Type B pancreatic cell (in vitro differentiated cells): Measurements from ENCODE around the gene PPP1R7. TPM values are rescaled to one million over a fixed set of nuclear protein-coding genes. Genes with fewer than 3 reads are reported as not detected.

Source experiments
- DNase-seq: peaks from one replicate; pipeline ENCODE4 v3.0.0; 2021; ENCODE audit warnings: mixed read lengths; ENCODE audit not compliant: unreplicated experiment; ENCODE audit errors: extremely low spot score
- H3K27ac Mint-ChIP-seq: 2 replicates; pipeline ENCODE4 v1.8.0; 2021; ENCODE audit warnings: mild to moderate bottlenecking, mixed read lengths
- H3K27me3 Mint-ChIP-seq: 2 replicates; pipeline ENCODE4 v1.8.0; 2021; ENCODE audit warnings: mixed read lengths
- H3K36me3 Mint-ChIP-seq: 2 replicates; pipeline ENCODE4 v1.8.0; 2021; ENCODE audit warnings: mixed read lengths
- H3K4me1 Mint-ChIP-seq: one replicate; pipeline ENCODE4 v1.8.0; 2021; ENCODE audit warnings: mixed read lengths; ENCODE audit not compliant: unreplicated experiment
- H3K4me3 Mint-ChIP-seq: 2 replicates; pipeline ENCODE4 v1.8.0; 2021; ENCODE audit warnings: mild to moderate bottlenecking, mixed read lengths
- H3K9me3 Mint-ChIP-seq: 2 replicates; pipeline ENCODE4 v1.8.0; 2021; ENCODE audit warnings: mixed read lengths
- CTCF ChIP-seq: fragments of 200-600 bp; sonication (generic); conservative IDR thresholded peaks from 2 replicates; pipeline ENCODE4 v1.5.0; 2021; ENCODE audit warnings: antibody characterized with exemption, mild to moderate bottlenecking
- total RNA-seq: library from RNA; stranded (reverse); gene quantifications from 2 replicates; pipeline ENCODE4 v1.2.1, GENCODE V29; 2021; ENCODE audit warnings: low replicate concordance

Gene PPP1R7
- total RNA-seq, 1 donor from 2014 or later = 50.7 TPM

GRCh38 chr2:241207641-241208040 lies 57.4 kb downstream of the PPP1R7 start:
- Mint-ChIP-seq H3K27me3 (peaks cover 4% of the 10 kb centered on the region), H3K36me3 (no peaks in the 10 kb centered on the region), H3K27ac (no peak overlapping the region), H3K9me3 (no peaks in the 10 kb centered on the region), H3K4me3 (no peak overlapping the region), H3K4me1 (no peaks in the 10 kb centered on the region)
- no peak for TF ChIP-seq CTCF
- no peak for DNase-seq

- DNase-seq = no peak
- peaks cover 4% of the 10 kb centered on the region for H3K27me3 Mint-ChIP-seq
- no peaks in the 10 kb centered on the region for H3K36me3 Mint-ChIP-seq
- H3K27ac Mint-ChIP-seq = peak overlapping the region; percentile 7
- no peaks in the 10 kb centered on the region for H3K9me3 Mint-ChIP-seq
- no peak overlapping the region for H3K4me3 Mint-ChIP-seq
- TF ChIP-seq CTCF = no peak
- H3K4me1 Mint-ChIP-seq = no peaks in the 10 kb centered on the region
Measured at GRCh38 chr2:241208058-241208457, 57.8 kb downstream of the PPP1R7 start.

GRCh38 chr2:241209271-241209670 lies 59.0 kb downstream of the PPP1R7 start:
- H3K27ac Mint-ChIP-seq = no peak overlapping the region
- no peaks in the 10 kb centered on the region for H3K36me3 Mint-ChIP-seq
- no peak overlapping the region for H3K4me3 Mint-ChIP-seq
- no peaks in the 10 kb centered on the region for H3K4me1 Mint-ChIP-seq
- DNase-seq = no peak
- H3K9me3 Mint-ChIP-seq = no peaks in the 10 kb centered on the region
- H3K27me3 Mint-ChIP-seq = peaks cover 6% of the 10 kb centered on the region
- TF ChIP-seq CTCF = no peak

GRCh38 chr2:241211276-241211675 lies 61.0 kb downstream of the PPP1R7 start:
- peaks cover 7% of the 10 kb centered on the region for H3K27me3 Mint-ChIP-seq
- no peaks in the 10 kb centered on the region for H3K4me1 Mint-ChIP-seq
- H3K36me3 Mint-ChIP-seq = no peaks in the 10 kb centered on the region
- no peak for DNase-seq
- no peak overlapping the region for H3K4me3 Mint-ChIP-seq
- peak overlapping the region; percentile 18 for H3K27ac Mint-ChIP-seq
- no peak for TF ChIP-seq CTCF
- no peaks in the 10 kb centered on the region for H3K9me3 Mint-ChIP-seq

- Mint-ChIP-seq H3K4me1 (no peaks in the 10 kb centered on the region), H3K36me3 (no peaks in the 10 kb centered on the region), H3K27ac (no peak overlapping the region), H3K4me3 (no peak overlapping the region), H3K9me3 (no peaks in the 10 kb centered on the region), H3K27me3 (peaks cover 7% of the 10 kb centered on the region)
- no peak for DNase-seq
- TF ChIP-seq CTCF = no peak
Measured at GRCh38 chr2:241213041-241213440, 62.8 kb downstream of the PPP1R7 start.

DNA sequence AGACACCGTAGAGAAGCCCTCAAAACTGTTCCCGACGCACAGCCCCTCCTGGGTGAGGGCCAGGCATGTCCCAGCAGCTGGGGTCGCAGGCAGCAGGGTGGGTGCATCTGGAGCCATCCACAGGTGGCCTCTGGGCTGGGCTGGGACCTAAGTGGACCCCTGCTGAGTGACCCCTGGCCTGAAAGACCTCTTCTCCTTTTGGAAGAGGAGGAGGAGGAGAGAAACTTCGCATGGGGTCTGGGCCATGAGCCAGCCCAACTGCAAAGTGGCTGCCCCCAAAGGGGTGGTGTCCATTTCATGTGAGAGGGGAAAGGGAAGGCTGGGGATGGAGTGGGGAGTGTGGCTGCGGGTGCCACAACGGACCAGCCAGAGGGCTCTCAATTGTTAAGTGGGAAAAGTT lies 63.3 kb downstream of the PPP1R7 start:
- H3K36me3 Mint-ChIP-seq = no peaks in the 10 kb centered on the region
- peaks cover 7% of the 10 kb centered on the region for H3K27me3 Mint-ChIP-seq
- no peak for TF ChIP-seq CTCF
- no peak overlapping the region for H3K27ac Mint-ChIP-seq
- no peaks in the 10 kb centered on the region for H3K9me3 Mint-ChIP-seq
- DNase-seq = no peak
- H3K4me3 Mint-ChIP-seq = no peak overlapping the region
- peaks cover 2% of the 10 kb centered on the region for H3K4me1 Mint-ChIP-seq
